Hematopoietic multipotent progenitor cell treated with erythropoietin and hydrocortisone succinate and interleukin-3 and kit ligand, for 6 days (in vitro differentiated cells): ENCODE measurements around the gene SEC16A.
"Not testable (repeated sequence)": the region's sequence is repeated elsewhere in the genome, so short reads cannot be mapped to it uniquely, and the experiment has no call there.

Experiments used
- DNase-seq: peaks from one replicate; pipeline ENCODE4 v3.0.0-alpha.2; 2015

The SEC16A gene

DNA sequence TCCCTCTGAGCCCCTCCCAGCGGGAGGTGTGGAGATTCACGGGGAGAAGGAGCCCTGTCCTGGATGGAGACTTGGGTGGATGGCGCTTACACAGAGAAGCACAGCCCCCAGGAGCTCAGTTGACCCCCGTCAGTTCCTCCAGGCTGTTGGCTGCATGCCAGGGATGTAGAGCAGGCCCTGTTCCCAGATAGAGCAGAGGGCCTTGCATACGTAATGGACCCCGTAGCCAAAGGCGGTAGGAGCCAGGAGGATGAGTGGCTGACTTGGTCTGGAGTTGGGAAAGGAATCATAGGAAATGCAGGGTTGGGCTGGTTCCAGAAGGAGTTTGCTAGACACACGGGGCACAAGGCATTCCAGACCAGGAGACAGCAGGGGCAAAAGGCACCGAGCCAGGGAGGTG is 69.9 kb downstream of the SEC16A start:
- no peak for DNase-seq

DNA sequence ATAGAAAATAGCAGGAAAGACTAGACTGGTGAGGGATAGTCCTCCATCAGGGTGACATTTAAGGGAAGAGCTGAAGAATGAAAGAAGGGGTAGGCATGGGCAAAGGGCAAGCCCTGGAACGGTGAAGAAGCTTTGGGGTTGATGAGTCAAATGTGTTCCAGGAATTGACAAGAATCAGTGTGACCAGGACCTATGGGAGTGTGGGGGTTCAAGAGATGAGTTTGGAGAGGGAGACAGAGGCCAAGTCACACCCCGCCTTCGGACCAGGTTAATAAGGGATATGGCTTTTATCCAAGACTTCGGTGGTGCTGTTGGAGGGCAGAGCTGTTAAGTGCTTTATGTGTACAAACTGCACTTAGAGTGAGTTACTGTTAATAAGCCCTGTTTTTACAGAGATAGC is 71.5 kb downstream of the SEC16A start:
- peak; percentile 54 for DNase-seq

DNA sequence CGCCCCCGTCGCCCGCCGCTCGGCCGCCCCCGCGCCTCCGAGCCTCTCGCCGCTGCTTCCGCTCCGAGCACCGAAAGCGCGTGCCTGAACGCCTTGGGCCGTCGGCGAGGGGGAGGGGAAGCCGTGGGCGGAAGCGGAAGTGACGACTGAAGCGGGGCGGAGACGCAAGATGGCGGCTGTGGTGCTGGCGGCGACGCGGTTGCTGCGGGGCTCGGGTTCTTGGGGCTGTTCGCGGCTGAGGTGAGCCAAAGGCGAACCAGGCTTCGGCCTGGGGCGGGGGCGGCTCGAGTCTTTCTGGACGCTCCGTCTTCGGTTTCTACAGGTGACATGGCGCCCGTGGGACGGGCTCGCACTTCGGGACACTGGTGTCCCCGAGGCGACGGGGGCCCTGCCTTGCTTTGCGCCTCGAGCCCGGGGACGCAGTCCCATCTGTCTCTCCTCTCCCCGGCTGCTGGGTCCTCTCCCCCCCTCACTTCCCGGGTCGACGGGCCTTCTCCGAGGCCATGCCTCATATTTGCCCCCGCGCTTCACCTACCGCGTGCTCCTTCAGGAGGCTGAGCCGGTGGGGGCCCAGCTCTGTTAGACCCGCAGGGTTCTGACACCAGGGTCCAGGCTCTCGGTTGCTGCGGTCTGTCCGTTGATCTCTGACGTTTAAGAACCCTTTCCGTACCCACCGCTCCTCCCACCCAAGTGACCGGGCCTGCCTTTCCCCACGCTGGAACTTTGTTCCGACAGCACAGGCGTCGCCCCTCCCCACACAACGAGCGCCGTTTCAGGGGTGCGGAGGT is 72.1 kb downstream of the SEC16A start, which contains the start of the genes ENTR1 and PMPCA:
Gene ENTR1, minus strand, starts transcription at position 115 of the 788 bp plus-strand sequence. CDS start 217 bp downstream, outside the sequence.
Gene PMPCA, plus strand, starts transcription at position 159 of the 788 bp plus-strand sequence. Its CDS starts 11 bp downstream, at position 170.
- DNase-seq: peak; percentile 94

DNA sequence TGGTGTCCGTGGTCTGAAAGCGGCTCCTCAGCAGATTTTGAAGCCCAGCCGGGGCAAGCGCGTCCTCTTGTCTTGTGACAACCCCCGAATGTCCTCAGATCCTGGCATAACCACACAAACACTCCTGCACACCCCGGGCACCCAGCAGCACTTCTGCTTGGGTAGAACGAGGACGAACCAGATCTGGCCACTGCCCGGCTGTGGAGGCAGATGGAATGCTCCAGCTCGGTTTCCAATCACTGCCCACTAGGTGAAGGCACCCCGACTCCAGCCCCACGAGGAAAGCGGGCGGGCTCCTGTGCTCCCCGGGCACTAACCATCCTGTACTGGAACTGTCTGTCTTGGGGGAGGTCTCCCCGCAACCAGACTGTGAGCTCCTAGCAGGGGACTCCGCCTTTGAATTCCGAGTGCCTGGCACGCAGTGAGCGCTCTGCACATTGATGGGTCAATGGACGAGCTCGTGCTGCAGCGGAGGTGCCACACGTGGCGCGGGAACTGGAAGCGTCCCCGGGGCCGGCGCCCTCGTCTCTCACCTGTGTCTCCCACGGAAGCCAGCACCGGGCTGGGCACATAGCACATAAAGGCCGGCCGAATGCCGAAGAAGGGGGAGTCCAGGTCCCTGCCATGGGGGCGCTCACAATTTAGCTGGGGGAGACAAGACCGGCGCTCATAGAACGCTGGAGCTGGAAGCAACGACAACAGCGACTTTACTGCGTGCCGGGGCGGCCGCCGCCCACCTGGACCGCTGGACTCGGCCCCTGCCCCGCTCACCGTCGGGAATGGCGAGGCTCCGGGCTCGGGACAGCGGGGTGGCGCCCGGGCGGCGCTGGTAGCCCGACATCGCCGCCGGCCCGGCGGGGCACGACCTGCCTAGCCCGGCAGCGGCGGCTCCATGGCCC is 73.0 kb downstream of the SEC16A start:
- DNase-seq: peak; percentile 66

DNA sequence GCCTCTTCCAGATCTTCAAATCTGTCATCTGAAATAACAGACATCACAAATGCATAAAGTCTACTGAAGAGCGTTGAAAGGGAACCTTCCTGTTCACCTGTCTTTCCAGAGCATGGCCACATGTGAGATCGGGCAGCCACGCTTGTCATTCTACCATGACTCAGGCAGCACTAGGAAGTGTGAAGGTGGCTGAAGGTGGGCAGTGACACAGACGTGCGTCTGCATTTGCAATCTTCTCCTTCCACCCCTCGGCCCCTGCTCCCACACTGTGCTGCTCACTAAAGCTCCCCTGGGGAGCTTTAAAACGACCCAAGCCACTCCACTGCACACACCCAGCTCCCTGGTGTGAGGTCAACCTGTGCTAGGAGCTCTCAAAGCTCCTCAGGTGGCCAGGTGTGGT is 74.9 kb downstream of the SEC16A start:
- no peak for DNase-seq

DNA sequence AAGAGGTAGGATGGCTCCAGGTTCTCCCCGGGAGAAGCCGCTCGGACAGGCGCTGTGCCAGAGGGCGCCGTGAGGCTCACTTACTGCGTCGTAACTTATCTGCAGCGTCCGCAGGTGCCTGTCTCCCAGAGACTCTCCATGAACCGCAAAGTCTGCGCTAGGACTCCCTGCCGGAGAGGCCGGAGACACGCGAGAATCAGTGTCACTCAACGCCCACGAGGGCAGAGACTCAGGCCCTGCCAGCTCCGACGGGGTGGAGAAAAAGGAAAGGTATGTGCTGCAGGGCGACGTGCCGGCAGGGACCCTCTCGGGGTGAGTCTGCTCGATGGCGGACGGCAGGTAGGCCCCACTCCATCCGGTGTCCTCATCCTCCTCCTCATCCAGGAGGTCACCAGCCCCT is 75.8 kb downstream of the SEC16A start:
- DNase-seq: not testable (repeated sequence)

DNA sequence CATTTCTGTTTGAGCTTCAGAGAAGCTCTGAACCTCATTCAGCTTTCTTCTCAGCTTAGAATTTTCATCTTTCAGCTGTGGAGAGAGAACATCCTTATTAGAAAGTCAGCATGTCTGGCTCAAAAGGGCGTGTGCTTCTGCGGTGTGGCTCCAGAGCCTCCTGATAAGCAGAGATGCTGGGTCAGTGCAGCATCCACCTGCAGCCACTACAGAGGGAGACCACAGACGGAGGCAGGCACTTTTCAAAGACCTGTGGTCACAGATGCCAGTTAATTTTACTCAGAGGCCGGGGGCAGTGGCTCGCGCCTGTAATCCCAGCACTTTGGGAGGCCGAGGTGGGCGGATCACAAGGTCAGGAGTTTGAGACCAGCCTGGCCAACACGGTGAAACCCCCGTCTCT is 76.9 kb downstream of the SEC16A start:
- DNase-seq: not testable (repeated sequence)

DNA sequence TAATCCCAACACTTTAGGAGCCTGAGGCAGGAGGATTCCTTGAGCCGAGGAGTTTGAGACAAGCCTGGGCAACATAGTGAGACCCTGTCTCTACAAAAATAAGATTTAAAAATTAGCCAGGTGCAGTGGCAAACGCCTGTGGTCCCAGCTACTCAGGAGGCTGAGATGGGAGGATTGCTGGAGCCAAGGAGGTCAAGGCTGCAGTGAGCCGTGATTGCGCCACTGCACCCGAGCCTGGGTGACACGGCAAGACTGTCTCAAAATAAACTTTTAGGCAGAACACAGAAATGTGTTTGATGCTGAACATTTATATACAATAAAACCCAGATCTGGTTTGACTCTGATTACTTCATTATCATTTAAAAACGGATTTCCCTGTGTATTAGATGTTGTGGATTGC is 77.4 kb downstream of the SEC16A start:
- no peak for DNase-seq

DNA sequence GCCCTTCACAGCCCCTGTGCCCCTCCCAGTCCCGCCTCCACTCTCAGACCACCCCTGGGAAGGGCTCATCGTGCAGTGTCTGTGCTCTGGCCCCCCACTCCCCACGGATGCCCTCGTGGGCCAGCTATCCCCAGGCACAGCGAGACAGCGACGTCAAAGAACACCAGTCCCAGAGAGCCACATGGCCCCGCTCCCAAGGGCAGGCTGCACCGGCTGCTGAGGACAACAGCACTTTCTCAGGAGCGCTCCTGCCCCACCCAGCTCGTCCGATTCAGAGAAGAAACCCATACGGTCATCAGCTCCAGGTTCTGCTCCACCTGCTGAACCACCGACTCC is 78.1 kb downstream of the SEC16A start:
- DNase-seq: no peak

DNA sequence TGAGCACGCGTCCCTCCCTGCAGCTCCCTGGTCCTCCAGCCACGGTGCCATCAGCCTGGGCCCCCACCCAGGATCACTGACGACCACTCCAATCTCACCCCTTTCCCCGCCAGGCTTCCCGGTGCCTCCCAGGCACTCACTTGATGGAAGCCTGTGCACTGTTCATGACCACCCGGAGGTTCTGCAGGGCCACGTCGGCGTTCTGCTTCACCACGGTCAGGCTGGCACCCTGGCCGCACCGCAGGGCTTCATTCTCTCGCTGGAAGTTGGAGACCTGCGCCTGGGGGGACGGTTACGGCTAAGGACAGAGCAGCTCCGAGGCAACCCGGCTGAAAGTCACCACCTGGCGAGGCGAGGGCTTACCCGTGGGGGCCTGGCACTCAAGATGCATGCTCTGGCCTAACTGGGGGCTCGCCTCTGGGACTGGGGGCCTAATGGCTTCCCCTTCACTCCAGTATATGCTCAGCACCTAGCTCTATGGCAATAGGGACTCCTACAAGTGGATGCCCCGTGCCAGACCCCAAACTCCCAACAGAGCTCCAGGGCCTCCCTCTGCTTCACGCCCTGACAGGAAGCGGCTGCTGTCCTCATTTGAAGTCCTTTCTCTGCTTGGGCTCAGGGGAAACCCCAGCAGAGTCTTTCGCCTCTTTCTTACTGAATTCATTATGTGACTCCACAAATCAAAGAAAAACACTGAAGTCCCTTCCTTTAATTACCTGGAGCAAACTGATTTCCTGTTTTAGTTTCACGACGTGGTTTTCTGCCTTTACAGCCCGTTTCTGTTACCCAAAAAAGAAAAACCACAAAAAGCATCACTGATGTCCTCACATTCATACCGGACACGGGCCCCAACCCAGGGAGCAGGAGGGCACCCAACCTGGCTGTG is 78.7 kb downstream of the SEC16A start:
- no peak for DNase-seq

DNA sequence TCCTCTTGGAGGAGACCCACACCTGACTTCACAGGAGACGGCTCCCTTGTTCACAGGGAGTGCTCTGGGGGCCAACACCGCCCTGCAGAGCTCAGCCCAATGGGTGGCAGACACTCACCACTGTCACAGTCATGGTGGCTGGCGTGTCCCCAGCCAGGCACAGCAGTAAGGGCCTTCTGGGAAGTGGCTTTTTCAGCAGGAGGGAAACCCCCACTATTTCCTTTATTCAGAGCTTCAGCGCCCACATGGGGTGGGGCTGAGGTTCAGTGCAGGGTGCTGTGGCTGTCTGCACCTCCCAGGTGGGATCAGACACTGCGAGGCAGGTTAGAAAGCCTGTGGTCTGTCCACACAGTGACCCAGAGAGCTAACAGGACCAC is 79.3 kb downstream of the SEC16A start:
- no peak for DNase-seq

DNA sequence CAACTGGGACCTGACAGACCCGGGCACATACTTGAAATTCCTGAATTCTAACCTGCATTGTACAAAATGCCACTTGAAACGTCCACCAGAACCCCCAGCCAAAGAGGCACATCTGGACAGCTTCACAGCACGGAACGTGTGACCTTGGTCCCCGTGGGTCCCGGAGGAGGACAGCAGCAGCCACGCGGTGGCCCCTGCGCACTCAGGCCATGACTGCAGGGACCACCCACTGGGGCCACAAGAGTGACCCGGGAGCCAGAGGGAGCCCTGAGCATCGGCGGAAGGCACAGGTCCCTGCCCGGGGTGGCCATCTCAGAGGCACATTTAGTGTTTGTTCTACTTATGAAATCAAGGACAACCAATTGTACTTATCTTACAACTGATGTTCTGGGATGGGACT is 80.8 kb downstream of the SEC16A start:
- DNase-seq: no peak

DNA sequence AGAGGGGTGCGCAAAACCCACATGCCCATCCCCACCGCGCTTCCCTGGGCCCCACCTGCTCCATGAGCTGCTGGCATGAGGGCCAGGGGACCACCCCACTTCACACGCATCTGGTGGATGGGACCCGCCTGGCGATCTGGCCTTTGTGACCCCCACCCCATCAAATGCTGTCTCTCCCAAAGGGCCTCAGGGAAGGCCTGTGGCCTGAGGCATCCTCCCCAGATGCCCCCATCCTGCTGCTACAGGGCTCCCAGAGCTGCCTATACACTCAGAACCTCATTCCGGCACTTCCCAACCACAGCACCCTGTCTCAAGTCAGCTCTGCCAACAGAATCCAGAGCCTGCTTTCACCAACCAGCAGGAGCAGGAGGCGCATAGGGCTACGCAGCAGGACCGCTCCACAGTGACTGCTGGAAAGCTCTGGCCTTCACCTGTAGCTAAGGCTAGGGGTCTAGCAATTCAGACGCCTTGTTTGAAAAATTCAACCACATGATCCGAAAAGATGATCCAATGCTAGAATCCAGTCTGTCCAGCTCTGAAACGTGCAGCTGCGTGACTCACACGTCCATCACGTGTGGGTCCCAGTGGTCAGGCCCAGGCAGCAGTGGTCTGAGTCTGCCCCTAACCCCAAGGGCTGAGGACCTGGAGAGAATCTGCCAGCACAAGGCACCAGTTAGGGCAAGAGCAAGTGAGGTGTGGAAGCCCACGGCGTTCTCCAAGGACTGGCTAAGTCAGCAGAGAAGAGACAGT is 81.5 kb downstream of the SEC16A start:
- DNase-seq: no peak

DNA sequence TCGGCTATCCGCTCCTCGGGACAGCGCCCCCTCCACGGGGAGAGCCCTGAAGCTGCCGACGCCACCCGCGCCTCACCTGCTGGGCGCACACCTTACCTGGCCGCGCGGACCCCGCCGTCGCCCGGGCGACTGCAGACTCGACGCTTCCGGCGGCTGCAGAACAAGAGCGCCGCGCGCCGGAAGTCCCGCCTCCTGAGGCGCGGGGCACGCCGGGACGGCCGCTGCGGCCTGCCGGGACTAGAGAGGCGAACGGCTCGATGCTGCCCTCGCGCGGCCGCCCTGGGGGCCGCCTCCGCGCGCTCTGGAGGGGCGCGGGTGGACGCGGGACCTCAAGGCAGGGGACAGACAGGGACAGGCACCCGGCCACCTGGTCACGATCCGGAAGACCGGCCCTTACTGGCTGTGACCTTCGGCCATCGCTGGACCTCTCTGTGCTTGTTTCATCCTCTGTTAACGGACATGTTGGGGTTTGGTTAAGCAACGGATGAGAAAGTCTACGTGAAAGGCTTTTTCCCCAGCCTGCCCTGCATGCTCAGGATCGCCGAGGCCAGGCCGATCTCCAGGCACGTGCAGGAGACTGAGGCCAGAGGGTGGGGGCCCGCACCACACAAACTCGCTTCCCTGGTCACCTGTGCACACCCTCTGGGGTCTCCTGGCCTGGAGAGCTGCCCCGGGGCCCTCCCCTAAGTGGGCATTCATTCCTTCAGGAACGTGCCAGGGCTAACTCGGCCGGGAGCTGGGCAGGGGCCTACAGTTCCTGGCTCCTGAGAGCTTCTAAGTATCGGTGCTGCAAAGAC is 82.6 kb downstream of the SEC16A start, which contains the start of gene SNAPC4:
Gene SNAPC4, minus strand, starts transcription at position 133 of the 797 bp plus-strand sequence. CDS start 1,742 bp downstream, outside the sequence.
- DNase-seq: peak; percentile 92

DNA sequence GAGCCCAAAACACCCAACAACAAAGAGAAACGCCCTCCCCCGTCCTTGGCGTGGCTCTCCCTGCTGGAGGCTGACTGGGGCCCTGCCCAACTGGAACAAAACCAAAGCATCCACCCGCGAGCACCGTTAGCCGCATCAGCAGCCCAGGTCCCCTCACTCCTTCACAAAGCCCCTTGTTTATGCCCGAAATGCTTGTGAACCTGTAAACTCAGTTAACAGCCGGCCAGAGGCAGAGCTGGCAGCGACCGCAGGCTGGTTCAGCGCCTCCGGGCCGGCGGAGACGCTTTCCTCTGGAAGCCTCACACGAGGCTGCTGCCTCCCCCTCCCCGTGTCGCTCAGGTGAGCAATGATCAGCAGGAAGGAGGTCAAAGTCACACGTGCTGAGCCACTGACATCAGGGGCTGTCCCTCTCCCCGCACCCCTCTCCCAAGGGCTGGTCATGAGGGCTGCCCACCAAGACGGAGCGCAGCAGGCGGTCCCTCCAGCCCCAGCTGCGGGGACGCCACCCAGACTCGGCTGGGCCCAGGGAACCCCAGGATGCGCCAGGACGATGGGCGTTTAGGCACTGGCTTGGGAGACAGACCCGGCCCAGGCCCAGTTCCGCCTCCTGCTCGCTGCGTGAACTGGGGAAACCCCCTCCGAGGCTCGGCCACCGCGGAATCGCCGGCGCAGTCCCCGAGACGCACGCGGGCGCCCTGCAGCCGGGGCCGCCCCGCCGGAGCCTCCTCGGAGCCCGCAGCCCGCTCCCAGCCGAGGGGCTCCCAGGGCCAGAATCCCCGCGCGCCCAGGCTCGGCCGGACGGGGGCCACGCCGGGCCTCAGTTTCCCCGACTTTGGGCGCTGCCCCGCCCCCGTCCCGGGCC is 83.4 kb downstream of the SEC16A start:
- peak; percentile 73 for DNase-seq

DNA sequence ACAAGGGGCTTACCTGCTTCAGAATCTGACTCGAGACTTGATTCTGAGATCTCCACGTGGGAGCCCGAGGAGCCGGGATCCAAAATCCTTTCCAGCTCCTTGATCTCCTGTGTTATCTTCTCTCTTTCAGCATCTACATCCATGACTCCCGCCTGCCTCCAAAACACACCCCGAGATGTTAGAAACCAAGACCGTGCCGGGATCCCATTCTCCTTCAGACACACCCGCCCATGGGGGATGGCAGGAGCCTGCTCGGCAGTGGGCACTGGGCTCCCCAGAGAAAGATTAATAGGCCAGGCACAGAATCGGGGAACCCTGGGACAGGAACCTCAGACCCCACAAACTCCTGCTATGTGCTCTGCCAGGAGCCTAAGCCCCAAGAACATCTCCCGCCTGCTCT is 84.6 kb downstream of the SEC16A start:
- DNase-seq: no peak

DNA sequence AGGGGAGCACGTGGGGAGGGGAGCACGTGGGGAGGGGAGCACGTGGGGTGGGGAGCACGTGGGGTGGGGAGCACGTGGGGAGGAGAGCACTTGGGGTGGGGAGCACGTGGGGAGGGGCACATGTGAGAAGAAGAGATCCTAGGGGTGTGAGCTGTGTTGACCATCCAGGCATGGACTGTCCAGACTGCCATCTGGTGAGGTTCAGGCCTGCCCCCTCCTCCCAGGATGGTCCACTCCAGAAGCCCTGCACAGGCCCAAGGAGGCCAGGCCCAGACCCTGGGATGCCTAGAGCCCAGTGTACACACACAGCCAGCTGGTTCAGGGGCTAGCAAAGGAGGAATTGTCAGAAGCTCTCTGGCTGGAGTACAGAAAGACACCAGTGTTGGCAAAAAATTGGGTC is 85.2 kb downstream of the SEC16A start:
- no peak for DNase-seq

DNA sequence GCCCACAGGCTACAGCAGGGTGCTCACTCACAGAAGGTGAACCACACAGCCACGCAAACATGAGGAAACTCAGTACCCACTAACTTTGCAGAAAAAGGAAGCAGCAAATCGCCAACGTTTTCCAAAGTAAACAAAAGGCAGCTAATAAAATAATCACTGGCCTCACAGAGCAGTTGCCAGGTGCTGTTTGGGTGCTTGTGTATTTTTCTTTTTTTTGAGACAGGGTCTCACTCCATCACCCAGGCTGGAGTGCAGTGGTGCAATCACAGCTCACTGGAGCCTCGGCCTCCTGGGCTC is 86.7 kb downstream of the SEC16A start:
- DNase-seq: no peak

DNA sequence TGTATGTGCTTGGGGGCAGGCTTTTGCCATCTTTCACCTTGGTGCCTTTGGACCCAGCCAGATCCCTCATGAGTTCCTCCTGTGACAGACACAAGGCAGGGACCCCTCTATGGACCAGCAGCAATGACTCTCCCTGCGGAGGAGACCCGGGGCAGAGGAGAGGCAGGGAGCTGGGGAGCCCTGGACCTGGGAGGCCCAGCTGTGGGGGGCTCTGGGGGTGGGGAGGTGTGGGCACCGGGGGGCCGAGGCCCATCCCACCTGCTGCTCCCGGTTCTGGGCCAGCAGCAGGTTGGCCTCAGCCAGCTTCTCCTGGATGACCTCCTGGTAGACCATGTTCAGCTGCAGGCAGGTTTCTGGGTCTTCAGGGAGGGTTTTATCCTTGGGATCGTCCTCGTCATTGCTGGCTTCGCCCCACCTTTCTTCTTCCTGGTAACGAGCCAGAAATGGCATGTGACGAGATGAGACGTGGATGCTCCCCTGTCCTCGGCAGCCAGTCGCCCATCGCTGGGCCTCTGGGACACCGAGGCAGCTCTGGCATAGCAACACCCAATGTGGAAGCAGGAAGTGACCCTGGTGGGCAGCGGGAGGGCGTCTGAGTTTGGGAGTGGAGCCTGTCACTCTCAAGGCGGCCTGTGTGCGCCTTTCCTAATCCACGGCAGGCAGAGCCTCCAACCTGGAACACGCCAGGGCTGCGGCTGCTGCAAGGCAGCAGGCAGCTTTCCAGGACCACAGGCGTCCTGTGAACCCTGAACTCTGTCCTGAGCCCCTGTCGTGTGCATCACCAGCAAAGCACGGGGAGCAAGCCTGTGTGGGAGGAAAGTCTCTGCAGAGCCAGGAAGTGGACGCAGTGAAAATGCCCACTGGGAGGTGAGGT is 87.3 kb downstream of the SEC16A start:
- no peak for DNase-seq

DNA sequence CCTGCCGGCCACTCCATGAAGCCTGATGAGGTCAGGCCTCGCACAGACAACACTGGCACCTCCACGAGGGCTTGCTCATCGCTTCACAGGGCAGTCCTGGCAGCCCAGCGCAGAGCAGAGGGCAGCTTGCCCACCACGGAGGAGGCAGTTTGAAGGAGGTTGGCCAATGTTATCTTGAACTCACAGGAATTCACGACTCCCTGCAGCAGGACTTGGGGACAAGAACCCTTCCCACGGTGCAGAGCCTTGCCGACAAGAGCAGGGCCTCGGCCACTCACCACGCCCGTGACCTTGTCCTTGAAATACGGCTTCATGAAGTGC is 87.9 kb downstream of the SEC16A start:
- DNase-seq: no peak
